A673 (cell line): ENCODE results near the gene LHX4. TPM values are rescaled to one million over a fixed set of nuclear protein-coding genes. Genes with fewer than 3 reads are reported as not detected.
A peak's percentile ranks its signal among the peaks of the same experiment; 100 is the strongest.

Experiments
- BruUV-seq: library from RNA; stranded (reverse); fragments of 400-500 nt; replicated peaks from 2 replicates; lab custom pipeline; 2021; lab: Mats Ljungman, UMichigan
- CTCF ChIA-PET: fragments of 300-600 bp; sonication (Branson Sonifier 250); formaldehyde crosslinking; loops from one replicate; lab custom pipeline; 2022; ENCODE audit warnings: antibody characterized with exemption; lab: Charles Lee
- POLR2A ChIA-PET: fragments of 300-600 bp; sonication (Branson Sonifier 250); formaldehyde crosslinking; loops from one replicate; lab custom pipeline; 2022; ENCODE audit warnings: antibody characterized with exemption; ENCODE audit not compliant: low non-redundant PET; lab: Charles Lee
- DNase-seq: peaks from one replicate; pipeline ENCODE4 v3.0.0-alpha.2; 2015; ENCODE audit warnings: low spot score
- H3K27ac ChIP-seq: fragments of 200-600 bp; sonication (generic); 2 replicates; pipeline ENCODE4 v1.5.1; 2016; ENCODE audit warnings: mixed run types, low read depth, mild to moderate bottlenecking, mixed read lengths, antibody characterized with exemption, low read length; ENCODE audit not compliant: poor library complexity, severe bottlenecking
- H3K27me3 ChIP-seq: fragments of 200-600 bp; sonication (generic); replicated peaks from 2 replicates; pipeline ENCODE4 v1.6.1; 2017; ENCODE audit warnings: mixed run types, low read depth, mild to moderate bottlenecking, mixed read lengths, antibody characterized with exemption, low read length; ENCODE audit not compliant: insufficient read depth, poor library complexity
- H3K36me3 ChIP-seq: fragments of 200-600 bp; sonication (generic); 2 replicates; pipeline ENCODE4 v1.6.1; 2016; ENCODE audit warnings: mixed run types, mild to moderate bottlenecking, mixed read lengths, antibody characterized with exemption, low read length; ENCODE audit not compliant: insufficient read depth, poor library complexity, severe bottlenecking
- H3K4me1 ChIP-seq: fragments of 200-600 bp; sonication (generic); 2 replicates; pipeline ENCODE4 v1.6.1; 2017; ENCODE audit warnings: mixed run types, mild to moderate bottlenecking, mixed read lengths, antibody characterized with exemption, low read length; ENCODE audit not compliant: insufficient read depth, poor library complexity, severe bottlenecking
- H3K4me3 ChIP-seq: fragments of 200-600 bp; sonication (generic); 2 replicates; pipeline ENCODE4 v1.5.1; 2016; ENCODE audit warnings: low read depth, mixed run types, mild to moderate bottlenecking, mixed read lengths, low read length; ENCODE audit not compliant: poor library complexity, severe bottlenecking
- H3K9me3 ChIP-seq: fragments of 200-600 bp; sonication (generic); 2 replicates; pipeline ENCODE4 v1.6.1; 2016; ENCODE audit warnings: mixed run types, low read depth, mild to moderate bottlenecking, mixed read lengths, antibody characterized with exemption, low read length; ENCODE audit not compliant: poor library complexity, severe bottlenecking
- CTCF ChIP-seq: fragments of 300-800, 200-600 bp; sonication (generic); conservative IDR thresholded peaks from 2 replicates; pipeline ENCODE4 v1.5.1; 2017; ENCODE audit warnings: low read depth, mild to moderate bottlenecking, antibody characterized with exemption, low read length, moderate library complexity, mixed read lengths
- EZH2 ChIP-seq: fragments of 200-600 bp; sonication (generic); IDR thresholded peaks from 2 replicates; pipeline ENCODE4 v1.6.1; 2017; ENCODE audit warnings: borderline replicate concordance, low read depth, mild to moderate bottlenecking, mixed read lengths, antibody characterized with exemption, low read length; ENCODE audit not compliant: poor library complexity, severe bottlenecking
- intact Hi-C: fragments of 100-400 bp; cut with micrococcal nuclease; formaldehyde crosslinking; loops from one replicate; pipeline ENCODE4 v1.10.0; 2022; ENCODE audit not compliant: unreplicated experiment
- total RNA-seq: library from RNA; stranded (reverse); gene quantifications from 2 replicates; pipeline ENCODE4 v1.2.3, GENCODE V29; 2021

Gene LHX4
- total RNA-seq, 1 experiment from 2014 or later: not detected

GRCh38 chr1:180301135-180301742 is 71.2 kb downstream of the LHX4 start:
- POLR2A ChIA-PET: no interaction called here

DNA sequence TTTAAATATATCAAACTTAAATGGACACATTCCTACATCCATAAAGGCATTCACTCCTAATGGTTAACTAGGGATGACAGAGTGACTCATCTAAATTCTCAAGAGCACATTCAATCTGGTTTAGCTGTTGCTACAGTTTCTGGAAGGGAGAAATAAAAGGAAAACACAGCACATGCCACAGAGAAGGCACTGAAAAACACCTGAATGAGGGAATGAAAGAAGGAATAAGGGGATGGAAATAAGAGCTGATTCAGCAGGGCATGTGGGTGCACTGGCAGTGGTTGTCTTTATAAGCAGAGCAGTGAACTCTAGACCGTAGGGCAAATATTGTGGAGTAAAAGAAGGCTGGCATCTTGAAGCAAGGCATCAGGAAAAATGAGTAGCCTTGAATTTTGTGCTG is 79.3 kb downstream of the LHX4 start:
- peak; percentile 14 for DNase-seq
- Histone ChIP-seq H3K36me3 (no peaks in the 10 kb centered on the region), H3K27ac (no peak overlapping the region), H3K27me3 (no peaks in the 10 kb centered on the region), H3K4me3 (no peak overlapping the region), H3K9me3 (no peaks in the 10 kb centered on the region), H3K4me1 (no peaks in the 10 kb centered on the region)
- intact Hi-C loops: no loop called here
- no TSS peak for BruUV-seq
- ChIA-PET POLR2A (interaction anchor here (0.6 kb wide), 1 partner anchor 1134 kb away, joined by 3 read pairs; no protein-coding TSS in a partner anchor), CTCF (no interaction called here)
- TF ChIP-seq EZH2: no peak
- no peak for TF ChIP-seq CTCF

More at GRCh38 chr1:180301135-180301742, 71.2 kb downstream of the LHX4 start:
- H3K4me3 ChIP-seq: no peak overlapping the region
- no peaks in the 10 kb centered on the region for H3K36me3 ChIP-seq
- DNase-seq: no peak
- no peaks in the 10 kb centered on the region for H3K27me3 ChIP-seq
- H3K27ac ChIP-seq: no peak overlapping the region
- H3K4me1 ChIP-seq: no peaks in the 10 kb centered on the region
- intact Hi-C loops: no loop called here
- H3K9me3 ChIP-seq: no peaks in the 10 kb centered on the region
- TF ChIP-seq CTCF (no peak), EZH2 (no peak)
- BruUV-seq: no TSS peak
- CTCF ChIA-PET: no interaction called here

DNA sequence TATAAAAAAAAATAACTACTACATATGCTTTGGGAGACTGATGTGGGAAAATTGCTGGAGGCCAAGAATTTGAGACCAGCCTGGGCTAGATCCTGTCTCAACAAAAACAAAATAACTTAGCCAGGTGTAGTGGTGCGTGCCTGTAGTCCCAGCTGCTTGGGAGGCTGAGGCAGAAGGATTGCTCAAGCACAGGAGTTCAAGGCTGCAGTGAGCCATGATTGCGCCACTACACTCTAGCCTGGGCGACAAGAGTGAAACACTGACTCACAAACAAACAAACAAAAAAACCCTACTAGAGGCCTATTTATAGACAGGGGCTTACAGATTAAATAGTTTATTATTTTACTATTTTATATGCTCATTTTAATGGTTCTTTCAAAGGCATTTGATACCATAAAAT is 80.0 kb downstream of the LHX4 start:
- no peak overlapping the region for H3K27ac ChIP-seq
- H3K9me3 ChIP-seq: no peaks in the 10 kb centered on the region
- H3K4me3 ChIP-seq: no peak overlapping the region
- no peaks in the 10 kb centered on the region for H3K36me3 ChIP-seq
- TF ChIP-seq CTCF (no peak), EZH2 (no peak)
- ChIA-PET CTCF (interaction anchor here (0.6 kb wide), 1 partner anchor 8 kb away, joined by 3 read pairs; no protein-coding TSS in a partner anchor), POLR2A (no interaction called here)
- no TSS peak for BruUV-seq
- H3K27me3 ChIP-seq: no peaks in the 10 kb centered on the region
- intact Hi-C loops: no loop called here
- H3K4me1 ChIP-seq: no peaks in the 10 kb centered on the region
- DNase-seq: no peak
